Inflammatory macrophage treated with lipopolysaccharide for 1 hour (primary cell): Measurements from ENCODE around the gene COL4A4.
"Not testable (repeated sequence)": the region's sequence is repeated elsewhere in the genome, so short reads cannot be mapped to it uniquely, and the experiment has no call there.

Experiments used
- DNase-seq, 2 donors: peaks; one replicate each; pipeline ENCODE4 v3.0.0-alpha.2; 2020 to 2022

The COL4A4 gene

GRCh38 chr2:227163998-227164762 lies at the start of gene COL4A4, which contains the start of gene COL4A3:
TSS of gene COL4A4 (minus strand) at chr2:227164205. CDS start at chr2:227147483, 16,722 bp downstream.
TSS of gene COL4A3 (plus strand) at chr2:227164624. CDS start at chr2:227164727, 103 bp downstream.
- DNase-seq = no peak

- DNase-seq = no peak
Measured at GRCh38 chr2:227207573-227207972, 43.6 kb upstream of the COL4A4 start.

- no peak for DNase-seq
Measured at GRCh38 chr2:227206406-227206805, 42.4 kb upstream of the COL4A4 start.

- no peak for DNase-seq
Measured at GRCh38 chr2:227205701-227206100, 41.7 kb upstream of the COL4A4 start.

GRCh38 chr2:227204452-227204851 lies 40.4 kb upstream of the COL4A4 start:
- no peak for DNase-seq

GRCh38 chr2:227201771-227202170 lies 37.8 kb upstream of the COL4A4 start:
- DNase-seq = no peak

GRCh38 chr2:227198866-227199265 lies 34.9 kb upstream of the COL4A4 start:
- no peak for DNase-seq

GRCh38 chr2:227194219-227194618 lies 30.2 kb upstream of the COL4A4 start:
- DNase-seq = no peak

- no peak for DNase-seq
Measured at GRCh38 chr2:227192491-227192890, 28.5 kb upstream of the COL4A4 start.

GRCh38 chr2:227191367-227191766 lies 27.4 kb upstream of the COL4A4 start:
- DNase-seq = no peak

GRCh38 chr2:227188292-227188691 lies 24.3 kb upstream of the COL4A4 start:
- no peak for DNase-seq

GRCh38 chr2:227186751-227187150 lies 22.7 kb upstream of the COL4A4 start:
- DNase-seq = no peak

GRCh38 chr2:227185615-227186232 lies 21.7 kb upstream of the COL4A4 start:
- DNase-seq = no peak

- DNase-seq = no peak
Measured at GRCh38 chr2:227183657-227184367, 19.8 kb upstream of the COL4A4 start.

- no peak for DNase-seq
Measured at GRCh38 chr2:227182765-227183164, 18.8 kb upstream of the COL4A4 start.

- DNase-seq = no peak
Measured at GRCh38 chr2:227180770-227181169, 16.8 kb upstream of the COL4A4 start.

GRCh38 chr2:227179988-227180685 lies 16.1 kb upstream of the COL4A4 start:
- DNase-seq = no peak

GRCh38 chr2:227177592-227178336 lies 13.8 kb upstream of the COL4A4 start:
- DNase-seq = no peak

GRCh38 chr2:227171779-227172178 lies 7.8 kb upstream of the COL4A4 start:
- DNase-seq = not testable (repeated sequence)

GRCh38 chr2:227164763-227165291 lies 822 bp upstream of the COL4A4 start:
- no peak for DNase-seq

GRCh38 chr2:227163485-227163997 lies 464 bp downstream of the COL4A4 start:
- DNase-seq = no peak

- no peak for DNase-seq
Measured at GRCh38 chr2:227161947-227162346, 2.1 kb downstream of the COL4A4 start.
